ENCODE measurements around the gene HS3ST3A1. TPM values are rescaled to one million over a fixed set of nuclear protein-coding genes. Genes with fewer than 3 reads are reported as not detected.

Gene HS3ST3A1
- total RNA-seq, 1 donor from 2014 or later: 8.8 TPM

GRCh38 chr17:13616031-13616430 lies 14.3 kb upstream of the HS3ST3A1 start:
- H3K27ac Mint-ChIP-seq (ENCODE audit: unreplicated experiment): no peak overlapping the region
- DNase-seq (ENCODE audit: low spot score): no peak
- H3K9me3 Mint-ChIP-seq (ENCODE audit: low read depth): peaks cover 24% of the 10 kb centered on the region
- TF ChIP-seq CTCF (IDR thresholded peaks at IDR 0.05): no peak
- no peaks in the 10 kb centered on the region for H3K4me1 Mint-ChIP-seq (ENCODE audit: low read depth)
- H3K27me3 Mint-ChIP-seq (ENCODE audit: low read depth): no peaks in the 10 kb centered on the region
- H3K36me3 Mint-ChIP-seq (ENCODE audit: low read depth): peaks cover 9% of the 10 kb centered on the region
- H3K4me3 Mint-ChIP-seq (ENCODE audit: unreplicated experiment): no peak overlapping the region

- no peak for DNase-seq (ENCODE audit: low spot score)
- H3K9me3 Mint-ChIP-seq (ENCODE audit: low read depth): peaks cover 15% of the 10 kb centered on the region
- H3K27ac Mint-ChIP-seq (ENCODE audit: unreplicated experiment): no peak overlapping the region
- H3K4me3 Mint-ChIP-seq (ENCODE audit: unreplicated experiment): no peak overlapping the region
- peaks cover 6% of the 10 kb centered on the region for H3K27me3 Mint-ChIP-seq (ENCODE audit: low read depth)
- no peak for TF ChIP-seq CTCF (IDR thresholded peaks at IDR 0.05)
- no peaks in the 10 kb centered on the region for H3K4me1 Mint-ChIP-seq (ENCODE audit: low read depth)
- peaks cover 7% of the 10 kb centered on the region for H3K36me3 Mint-ChIP-seq (ENCODE audit: low read depth)
These were observed 8.2 kb upstream of the HS3ST3A1 start for GRCh38 chr17:13609941-13610340.

DNA sequence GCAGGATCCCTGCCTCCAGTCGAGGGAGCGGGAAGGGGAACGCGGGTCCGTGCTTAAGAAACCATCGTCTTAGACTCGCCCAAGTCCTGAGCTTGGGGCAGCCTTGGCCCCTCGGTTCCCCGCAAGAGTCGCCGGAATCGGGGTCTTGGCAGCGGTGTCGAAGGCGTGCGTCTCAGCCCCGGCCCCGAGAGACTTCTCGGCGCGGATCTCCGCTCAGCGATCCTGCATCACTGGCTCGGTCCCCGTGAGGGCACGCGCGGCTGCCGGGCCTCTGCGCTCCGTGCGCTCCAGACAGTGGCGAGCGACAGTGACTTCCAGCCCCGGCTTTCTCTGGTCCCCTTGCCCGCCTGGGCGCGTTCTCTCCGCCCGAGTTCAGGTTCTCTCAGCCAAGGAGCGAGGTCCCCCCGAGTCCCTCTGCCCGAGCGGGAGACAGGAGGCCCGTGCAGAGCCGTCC lies 380 bp downstream of the HS3ST3A1 start:
- Mint-ChIP-seq H3K27ac (ENCODE audit: unreplicated experiment) (peak overlapping the region; percentile 69), H3K4me1 (ENCODE audit: low read depth) (peaks cover 45% of the 10 kb centered on the region), H3K4me3 (ENCODE audit: unreplicated experiment) (peak overlapping the region; percentile 95), H3K27me3 (ENCODE audit: low read depth) (no peaks in the 10 kb centered on the region), H3K9me3 (ENCODE audit: low read depth) (no peaks in the 10 kb centered on the region), H3K36me3 (ENCODE audit: low read depth) (no peaks in the 10 kb centered on the region)
- DNase-seq (ENCODE audit: low spot score): no peak
- no peak for TF ChIP-seq CTCF (IDR thresholded peaks at IDR 0.05)

DNA sequence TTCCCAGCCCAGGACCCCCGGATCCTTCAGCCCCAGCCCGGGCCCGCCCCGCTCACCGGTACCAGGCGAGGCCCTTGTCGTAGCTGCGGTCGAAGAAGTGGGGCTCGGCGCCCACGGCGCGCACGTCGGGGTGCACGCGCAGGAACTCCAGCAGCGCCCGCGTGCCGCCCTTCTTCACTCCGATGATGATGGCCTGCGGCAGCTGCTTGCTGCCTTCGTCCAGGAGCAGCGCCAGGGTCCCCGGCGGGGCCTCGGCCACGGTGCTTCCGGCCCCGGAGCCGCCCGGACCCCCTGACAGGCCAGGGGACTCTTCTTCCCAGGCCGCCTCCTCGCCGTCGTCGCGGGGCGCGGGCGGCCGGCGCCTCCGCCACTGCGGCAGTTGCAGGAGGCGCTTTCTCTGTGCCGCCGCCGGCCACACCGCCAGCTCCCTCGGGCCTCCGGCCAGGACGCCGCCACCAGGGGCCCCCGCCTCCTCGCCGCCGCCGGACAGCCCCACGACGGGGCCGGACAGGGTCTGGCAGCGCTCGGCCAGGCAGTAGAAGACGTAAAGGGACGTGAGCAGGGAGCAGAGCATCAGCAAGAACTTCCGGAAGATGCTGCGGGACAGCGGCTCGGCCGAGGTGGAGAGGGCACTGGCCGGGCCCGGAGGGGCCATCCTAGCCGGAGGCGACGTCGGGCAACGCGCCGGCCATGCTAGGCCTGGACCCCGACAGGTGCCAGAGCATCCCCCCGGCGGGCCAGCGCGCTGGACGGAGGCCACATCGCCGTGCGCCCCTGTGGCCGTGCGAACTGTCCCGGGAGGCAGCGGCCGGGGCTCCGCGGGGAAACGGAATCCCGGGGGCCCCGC lies 1.0 kb downstream of the HS3ST3A1 start:
- Mint-ChIP-seq H3K9me3 (ENCODE audit: low read depth) (no peaks in the 10 kb centered on the region), H3K27me3 (ENCODE audit: low read depth) (no peaks in the 10 kb centered on the region)
- no peak for DNase-seq (ENCODE audit: low spot score)

DNA sequence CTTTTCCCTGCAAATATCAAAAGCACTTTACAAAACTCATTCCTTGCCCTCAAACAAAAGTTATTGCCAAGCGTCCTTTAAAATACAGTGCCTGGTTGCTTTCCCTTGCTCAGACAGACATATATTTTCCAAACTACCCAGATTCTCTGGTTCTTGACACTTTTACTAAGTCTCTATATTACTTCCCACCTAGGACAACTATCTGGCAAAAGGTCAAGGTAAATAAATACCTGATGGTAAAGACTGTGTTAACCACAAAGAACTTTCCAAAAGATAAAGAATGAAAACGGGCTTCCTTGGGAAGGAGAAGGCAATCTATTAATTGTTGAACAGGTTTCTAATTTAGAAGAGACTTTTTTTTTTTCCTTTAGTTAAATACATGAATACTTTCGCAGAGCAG lies 1.9 kb downstream of the HS3ST3A1 start:
- no peaks in the 10 kb centered on the region for H3K27me3 Mint-ChIP-seq (ENCODE audit: low read depth)
- H3K27ac Mint-ChIP-seq (ENCODE audit: unreplicated experiment): peak overlapping the region; percentile 86
- no peak for TF ChIP-seq CTCF (IDR thresholded peaks at IDR 0.05)
- H3K36me3 Mint-ChIP-seq (ENCODE audit: low read depth): no peaks in the 10 kb centered on the region
- no peaks in the 10 kb centered on the region for H3K9me3 Mint-ChIP-seq (ENCODE audit: low read depth)
- H3K4me1 Mint-ChIP-seq (ENCODE audit: low read depth): peaks cover 60% of the 10 kb centered on the region
- peak overlapping the region; percentile 71 for H3K4me3 Mint-ChIP-seq (ENCODE audit: unreplicated experiment)
- DNase-seq (ENCODE audit: low spot score): no peak

More for the DNA sequence above, 1.0 kb downstream of the HS3ST3A1 start:
- H3K36me3 Mint-ChIP-seq (ENCODE audit: low read depth): no peaks in the 10 kb centered on the region
- peak overlapping the region; percentile 86 for H3K27ac Mint-ChIP-seq (ENCODE audit: unreplicated experiment)
- peak; percentile 40 for TF ChIP-seq CTCF (IDR thresholded peaks at IDR 0.05)
- peaks cover 52% of the 10 kb centered on the region for H3K4me1 Mint-ChIP-seq (ENCODE audit: low read depth)
- H3K4me3 Mint-ChIP-seq (ENCODE audit: unreplicated experiment): peak overlapping the region; percentile 95
